K562 (cell line): Measurements from ENCODE around the gene PCED1B. TPM values are rescaled to one million over a fixed set of nuclear protein-coding genes. Genes with fewer than 3 reads are reported as not detected.

Source experiments
- AFF4 ChIP-seq: sonication (generic); formaldehyde crosslinking; IDR thresholded peaks from 2 replicates; pipeline ENCODE4 v1.8.0; 2023; ENCODE audit warnings: mild to moderate bottlenecking, missing genetic modification reagents
- CSDE1 ChIP-seq, 2 experiments: fragments of 450-650 bp; IDR thresholded peaks; 2 replicates each; pipeline ENCODE4 v1.6.1; 2016; ENCODE audit warnings: mild to moderate bottlenecking in 1 of 2
- CTBP1 ChIP-seq: fragments of 450-650 bp; IDR thresholded peaks from 2 replicates; pipeline ENCODE4 v1.6.1; 2016; ENCODE audit warnings: borderline replicate concordance
- DDX20 ChIP-seq: fragments of 450-650 bp; IDR thresholded peaks from 2 replicates; pipeline ENCODE4 v1.6.1; 2016; ENCODE audit warnings: missing genetic modification characterization, low read depth, mild to moderate bottlenecking, missing compliant biosample characterization, moderate library complexity
- E2F4 ChIP-seq: sonication (generic); formaldehyde crosslinking; IDR thresholded peaks from 2 replicates; pipeline ENCODE4 v1.8.0; 2022; ENCODE audit warnings: mild to moderate bottlenecking, low read depth, missing genetic modification reagents
- FOXP4 ChIP-seq: sonication (generic); formaldehyde crosslinking; IDR thresholded peaks from 2 replicates; pipeline ENCODE4 v1.8.0; 2022; ENCODE audit warnings: mild to moderate bottlenecking, missing genetic modification reagents, borderline replicate concordance
- RBM17 ChIP-seq: fragments of 200-400 bp; formaldehyde crosslinking; IDR thresholded peaks from 2 replicates; pipeline ENCODE4 v1.6.1; 2017; ENCODE audit warnings: low read depth, mild to moderate bottlenecking, low read length, borderline replicate concordance
- SNRNP70 ChIP-seq: fragments of 200-400 bp; formaldehyde crosslinking; optimal IDR thresholded peaks from 2 replicates; pipeline ENCODE3; 2017; ENCODE audit warnings: low read depth, low read length
- SPI1 ChIP-seq: IDR thresholded peaks from 2 replicates; pipeline ENCODE4 v1.6.1; 2011; ENCODE audit warnings: low read depth, low read length, control low read depth, borderline replicate concordance
- TAF1 ChIP-seq: IDR thresholded peaks from 2 replicates; pipeline ENCODE4 v1.6.1; 2011; ENCODE audit warnings: mild to moderate bottlenecking, low read length, moderate library complexity; ENCODE audit not compliant: insufficient read depth, control insufficient read depth, severe bottlenecking; ENCODE audit errors: extremely low read depth
- TOE1 ChIP-seq, 2 experiments: fragments of 450-650 bp in 1 of 2; sonication (generic) in 1 of 2; formaldehyde crosslinking in 1 of 2; IDR thresholded peaks; 2 replicates each; pipeline versions ENCODE4 v1.7.1 to v1.8.0; 2016 to 2022; ENCODE audit warnings: borderline replicate concordance in 2 of 2, mild to moderate bottlenecking in 2 of 2, antibody characterized with exemption in 1 of 2, inconsistent platforms in 1 of 2, low read depth in 1 of 2, missing genetic modification reagents in 1 of 2, moderate library complexity in 1 of 2
- ZBTB8A ChIP-seq: fragments of 450-650 bp; IDR thresholded peaks from 2 replicates; pipeline ENCODE4 v1.6.1; 2018; ENCODE audit warnings: mild to moderate bottlenecking, moderate library complexity; ENCODE audit not compliant: partially characterized antibody
- ZNF24 ChIP-seq: fragments of 450-650 bp; IDR thresholded peaks from 2 replicates; pipeline ENCODE4 v1.6.1; 2016
- ZNF324 ChIP-seq: fragments of 250-450 bp; sonication (Bioruptor Pico); IDR thresholded peaks from 2 replicates; pipeline ENCODE4 v1.4.0; 2020; ENCODE audit warnings: mild to moderate bottlenecking
- ZNF384 ChIP-seq: IDR thresholded peaks from 2 replicates; pipeline ENCODE4 v1.6.1; 2012; ENCODE audit warnings: low read depth, low read length, improper control_type of control experiment
- ZNF717 ChIP-seq: fragments of 250-450 bp; sonication (Bioruptor Pico); IDR thresholded peaks from 2 replicates; pipeline ENCODE4 v1.5.0; 2021
- polyA plus RNA-seq, 8 experiments: library from polyadenylated mRNA; depleted of rRNA in 4 of 8; stranded (reverse) in 5 of 8; unstranded in 3 of 8; fragments of >200 nt; fragmentation: Nextera tagmentation in 2 of 8; fragmentation: Illumina TruSeq in 1 of 8; extraction: Ambion mirVana in 2 of 8; extraction: Trizol in 1 of 8; gene quantifications; 2 replicates each; pipeline versions ENCODE4 v1.2.1 to v1.2.3, GENCODE V29; 2011 to 2014; ENCODE audit warnings: inconsistent platforms in 1 of 8, missing spikeins in 1 of 8
- total RNA-seq, 7 experiments: library from RNA; depleted of rRNA in 6 of 7; stranded (reverse); fragments of >200 nt in 6 of 7; fragmentation: Illumina TruSeq in 2 of 7; extraction: Trizol in 2 of 7; gene quantifications; 2 replicates each; pipeline versions ENCODE4 v1.2.1 to v1.2.3, GENCODE V29; 2011 to 2021; ENCODE audit warnings: low replicate concordance in 1 of 7
- TF ChIP-seq, protein P1 (sequence below): fragments of 450-650 bp; formaldehyde crosslinking; IDR thresholded peaks from 2 replicates; pipeline ENCODE4 v1.4.0; 2020; ENCODE audit warnings: mild to moderate bottlenecking, moderate library complexity
- TF ChIP-seq, protein P2 (sequence below), 3 experiments: fragments of 200-800 bp in 1 of 3; sonication (Bioruptor generic) in 1 of 3; sonication (generic) in 1 of 3; formaldehyde crosslinking in 1 of 3; IDR thresholded peaks; 2 replicates each; pipeline versions ENCODE4 v1.6.1 to v1.8.0; 2016 to 2022; ENCODE audit warnings: mild to moderate bottlenecking in 2 of 3, missing compliant biosample characterization in 2 of 3, missing genetic modification characterization in 2 of 3, missing genetic modification reagents in 1 of 3

The PCED1B gene
- total and polyA plus RNA-seq, 9 of the 15 experiments (the other 6 are each of a cell fraction or from before 2014, with no cell fraction given), result 1.2 to 9.3 (median 2.5) TPM

- TF ChIP-seq TOE1 (IDR thresholded peaks at IDR 0.05; ENCODE audit: borderline replicate concordance), result no peak
- no peak for TF ChIP-seq TOE1 (CRISPR knock-in tag; IDR thresholded peaks at IDR 0.05; ENCODE audit: borderline replicate concordance, low read depth)
- TF ChIP-seq ZNF384, result no peak
- TF ChIP-seq AFF4 (CRISPR knock-in tag), result no peak
- TF ChIP-seq, protein P1, sequence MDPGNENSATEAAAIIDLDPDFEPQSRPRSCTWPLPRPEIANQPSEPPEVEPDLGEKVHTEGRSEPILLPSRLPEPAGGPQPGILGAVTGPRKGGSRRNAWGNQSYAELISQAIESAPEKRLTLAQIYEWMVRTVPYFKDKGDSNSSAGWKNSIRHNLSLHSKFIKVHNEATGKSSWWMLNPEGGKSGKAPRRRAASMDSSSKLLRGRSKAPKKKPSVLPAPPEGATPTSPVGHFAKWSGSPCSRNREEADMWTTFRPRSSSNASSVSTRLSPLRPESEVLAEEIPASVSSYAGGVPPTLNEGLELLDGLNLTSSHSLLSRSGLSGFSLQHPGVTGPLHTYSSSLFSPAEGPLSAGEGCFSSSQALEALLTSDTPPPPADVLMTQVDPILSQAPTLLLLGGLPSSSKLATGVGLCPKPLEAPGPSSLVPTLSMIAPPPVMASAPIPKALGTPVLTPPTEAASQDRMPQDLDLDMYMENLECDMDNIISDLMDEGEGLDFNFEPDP (CRISPR knock-in tag), result no peak
- TF ChIP-seq FOXP4 (CRISPR knock-in tag), result no peak
- peak; percentile 70 for TF ChIP-seq SPI1
- TF ChIP-seq SNRNP70, result no peak
- no peak for TF ChIP-seq CSDE1 (IDR thresholded peaks at IDR 0.05)
- TF ChIP-seq RBM17, result no peak
- TF ChIP-seq DDX20, result no peak; the same call in 1 of the 2 replicates
- no peak for TF ChIP-seq E2F4
- TF ChIP-seq ZNF717 (CRISPR knock-in tag), result no peak
- peak; percentile 11; the same call in 1 of the 2 replicates for TF ChIP-seq CTBP1
- no peak for TF ChIP-seq TAF1
- no peak for TF ChIP-seq ZNF24
- TF ChIP-seq, protein P2, sequence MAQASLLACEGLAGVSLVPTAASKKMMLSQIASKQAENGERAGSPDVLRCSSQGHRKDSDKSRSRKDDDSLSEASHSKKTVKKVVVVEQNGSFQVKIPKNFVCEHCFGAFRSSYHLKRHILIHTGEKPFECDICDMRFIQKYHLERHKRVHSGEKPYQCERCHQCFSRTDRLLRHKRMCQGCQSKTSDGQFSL (CRISPR knock-in tag; IDR thresholded peaks at IDR 0.05), result no peak
- TF ChIP-seq, protein P2 (tag; IDR thresholded peaks at IDR 0.05), result no peak; a peak in 1 of 4 replicates
- TF ChIP-seq ZNF324, result no peak
- TF ChIP-seq ZBTB8A, result no peak
These were observed 136.8 kb downstream of the PCED1B start (continued) for GRCh38 chr12:47216150-47216677.
